Measurements from ENCODE around the gene PTPRG.

The PTPRG gene

DNA sequence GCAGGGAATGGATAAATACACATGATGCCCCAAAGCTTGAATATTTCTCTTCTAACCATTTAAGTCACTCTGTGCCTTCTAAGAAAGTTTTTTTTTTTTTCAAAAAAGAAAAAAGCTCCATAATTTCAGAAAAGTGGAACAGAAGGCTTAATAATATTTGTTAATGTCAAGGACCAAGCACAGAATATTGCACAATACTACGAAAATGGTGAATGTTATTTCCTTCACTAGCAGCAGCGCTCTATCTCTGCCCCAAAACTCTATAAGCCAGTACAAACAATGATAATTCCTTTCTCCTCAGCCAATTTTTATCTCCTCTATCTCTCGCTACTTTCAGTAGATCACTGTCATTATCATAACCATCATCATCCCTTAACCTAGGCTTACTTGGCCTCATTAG lies 739.2 kb downstream of the PTPRG start:
- no peak overlapping the region for H4K91ac ChIP-seq (ENCODE audit: low read depth, low read length)
- no peaks in the 10 kb centered on the region for H3K9me3 ChIP-seq (ENCODE audit: insufficient read depth, low read depth, low read length)
- no peak overlapping the region for H3K18ac ChIP-seq (ENCODE audit: low read length)
- no peak for DNase-seq
- H2AK5ac ChIP-seq (ENCODE audit: low read length): no peak overlapping the region
- H3K36me3 ChIP-seq (ENCODE audit: control insufficient read depth in 1 of 2, insufficient read depth in 2 of 2, low read length in 2 of 2): no peaks in the 10 kb centered on the region
- H3K23ac ChIP-seq (ENCODE audit: low read length): no peak overlapping the region
- H3K9ac ChIP-seq (ENCODE audit: low read length): no peak overlapping the region
- 100% methylated on average over 1 of the region's 3 CpGs for WGBS (ENCODE audit: extremely low coverage, insufficient coverage, insufficient read length)
- no peak overlapping the region for H2BK120ac ChIP-seq (ENCODE audit: insufficient read depth, low read length, poor library complexity)
- H4K12ac ChIP-seq (ENCODE audit: low read depth, low read length): no peak overlapping the region
- no peak overlapping the region for H2BK12ac ChIP-seq (ENCODE audit: low read length)
- H3K4me2 ChIP-seq (ENCODE audit: low read length): no peak overlapping the region
- H3K14ac ChIP-seq (ENCODE audit: low read length): no peak overlapping the region
- no peak overlapping the region for H4K8ac ChIP-seq (ENCODE audit: low read depth, low read length)
- H3K27me3 ChIP-seq (ENCODE audit: insufficient read depth, low read length): no peaks in the 10 kb centered on the region
- no peak overlapping the region for H3K4ac ChIP-seq (ENCODE audit: low read depth, low read length)
- no peak overlapping the region for H3K4me3 ChIP-seq (ENCODE audit: low read depth, low read length)
- H3K79me2 ChIP-seq (ENCODE audit: control insufficient read depth, insufficient read depth, low read length, poor library complexity): no peaks in the 10 kb centered on the region
- H3K4me1 ChIP-seq (ENCODE audit: control insufficient read depth in 1 of 2, insufficient read depth in 2 of 2, low read length in 2 of 2): no peaks in the 10 kb centered on the region
- no peak overlapping the region for H2BK5ac ChIP-seq (ENCODE audit: low read depth, low read length, poor library complexity)
- H2AFZ ChIP-seq (ENCODE audit: insufficient read depth, low read length, poor library complexity): no peak overlapping the region
- H3K79me1 ChIP-seq (ENCODE audit: low read length): no peaks in the 10 kb centered on the region
- H3K27ac ChIP-seq (ENCODE audit: low read depth, low read length): no peak overlapping the region

DNA sequence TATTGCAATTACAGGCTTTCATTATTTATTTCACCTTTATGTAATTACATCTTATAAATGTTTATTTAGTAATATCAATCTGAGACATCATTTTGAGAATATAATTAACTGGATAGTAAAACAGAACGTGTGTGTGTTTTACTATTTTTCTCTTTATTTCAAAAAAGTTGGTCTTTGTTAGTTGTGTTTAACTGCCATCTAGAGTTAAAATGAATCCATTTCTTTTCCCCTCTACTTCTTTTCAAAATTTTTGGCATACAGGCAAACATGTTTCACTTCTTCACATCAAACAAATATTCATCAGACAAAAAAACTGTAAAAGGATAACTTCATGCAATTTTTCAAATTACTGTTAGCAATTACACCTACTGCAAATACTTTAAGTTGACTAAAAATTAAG lies 750.8 kb downstream of the PTPRG start:
- H3K79me1 ChIP-seq (ENCODE audit: low read length): no peaks in the 10 kb centered on the region
- H4K8ac ChIP-seq (ENCODE audit: low read depth, low read length): no peak overlapping the region
- no peak overlapping the region for H3K4ac ChIP-seq (ENCODE audit: low read depth, low read length)
- no peaks in the 10 kb centered on the region for H3K79me2 ChIP-seq (ENCODE audit: control insufficient read depth, insufficient read depth, low read length, poor library complexity)
- H4K91ac ChIP-seq (ENCODE audit: low read depth, low read length): no peak overlapping the region
- H3K9ac ChIP-seq (ENCODE audit: low read length): no peak overlapping the region
- no peak overlapping the region for H4K12ac ChIP-seq (ENCODE audit: low read depth, low read length)
- no peak overlapping the region for H2AFZ ChIP-seq (ENCODE audit: insufficient read depth, low read length, poor library complexity)
- no peaks in the 10 kb centered on the region for H3K4me1 ChIP-seq (ENCODE audit: control insufficient read depth in 1 of 2, insufficient read depth in 2 of 2, low read length in 2 of 2)
- no peak overlapping the region for H2BK5ac ChIP-seq (ENCODE audit: low read depth, low read length, poor library complexity)
- DNase-seq: no peak
- WGBS (ENCODE audit: extremely low coverage, insufficient coverage, insufficient read length): no CpG with 5 or more reads among the region's 1 CpG
- H3K23ac ChIP-seq (ENCODE audit: low read length): no peak overlapping the region
- H3K14ac ChIP-seq (ENCODE audit: low read length): no peak overlapping the region
- no peak overlapping the region for H3K27ac ChIP-seq (ENCODE audit: low read depth, low read length)
- H2BK12ac ChIP-seq (ENCODE audit: low read length): no peak overlapping the region
- no peaks in the 10 kb centered on the region for H3K27me3 ChIP-seq (ENCODE audit: insufficient read depth, low read length)
- no peaks in the 10 kb centered on the region for H3K36me3 ChIP-seq (ENCODE audit: control insufficient read depth in 1 of 2, insufficient read depth in 2 of 2, low read length in 2 of 2)
- no peak overlapping the region for H3K18ac ChIP-seq (ENCODE audit: low read length)
- H3K4me2 ChIP-seq (ENCODE audit: low read length): no peak overlapping the region
- no peak overlapping the region for H2AK5ac ChIP-seq (ENCODE audit: low read length)
- H3K4me3 ChIP-seq (ENCODE audit: low read depth, low read length): no peak overlapping the region
- no peak overlapping the region for H2BK120ac ChIP-seq (ENCODE audit: insufficient read depth, low read length, poor library complexity)
- no peaks in the 10 kb centered on the region for H3K9me3 ChIP-seq (ENCODE audit: insufficient read depth, low read depth, low read length)

DNA sequence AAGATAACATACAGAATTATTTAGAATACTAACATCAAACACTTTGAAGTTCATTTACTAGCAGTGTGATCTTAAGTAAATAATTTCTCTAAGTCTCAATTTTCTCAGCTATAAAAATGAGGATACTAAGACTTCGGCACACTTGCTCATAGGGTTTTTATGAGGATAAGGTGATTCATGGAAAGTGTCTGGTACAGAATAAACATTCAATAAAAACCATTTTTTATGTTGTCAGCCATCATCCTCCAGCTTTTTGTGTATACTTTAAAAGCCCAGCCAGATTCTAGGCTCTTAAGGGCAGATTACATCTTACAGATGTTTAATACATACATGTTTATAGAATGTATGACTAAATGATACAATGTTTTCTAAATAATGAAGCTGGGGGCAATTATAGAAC lies 755.2 kb downstream of the PTPRG start:
- Histone ChIP-seq H4K8ac (ENCODE audit: low read depth, low read length) (no peak overlapping the region), H2AK5ac (ENCODE audit: low read length) (no peak overlapping the region), H3K9ac (ENCODE audit: low read length) (no peak overlapping the region), H3K9me3 (ENCODE audit: insufficient read depth, low read depth, low read length) (no peaks in the 10 kb centered on the region), H4K91ac (ENCODE audit: low read depth, low read length) (no peak overlapping the region), H2BK5ac (ENCODE audit: low read depth, low read length, poor library complexity) (no peak overlapping the region), H3K79me2 (ENCODE audit: control insufficient read depth, insufficient read depth, low read length, poor library complexity) (no peaks in the 10 kb centered on the region), H3K4me2 (ENCODE audit: low read length) (no peak overlapping the region), H3K14ac (ENCODE audit: low read length) (no peak overlapping the region), H4K12ac (ENCODE audit: low read depth, low read length) (no peak overlapping the region), H3K27me3 (ENCODE audit: insufficient read depth, low read length) (no peaks in the 10 kb centered on the region), H2BK120ac (ENCODE audit: insufficient read depth, low read length, poor library complexity) (no peak overlapping the region), H3K4me1 (ENCODE audit: control insufficient read depth in 1 of 2, insufficient read depth in 2 of 2, low read length in 2 of 2) (peaks cover 0 to 4% of the 10 kb centered on the region in 2 experiments), H3K18ac (ENCODE audit: low read length) (no peak overlapping the region), H3K36me3 (ENCODE audit: control insufficient read depth in 1 of 2, insufficient read depth in 2 of 2, low read length in 2 of 2) (no peaks in the 10 kb centered on the region), H3K27ac (ENCODE audit: low read depth, low read length) (no peak overlapping the region), H3K4ac (ENCODE audit: low read depth, low read length) (no peak overlapping the region), H3K4me3 (ENCODE audit: low read depth, low read length) (no peak overlapping the region), H3K23ac (ENCODE audit: low read length) (no peak overlapping the region), H2BK12ac (ENCODE audit: low read length) (no peak overlapping the region), H2AFZ (ENCODE audit: insufficient read depth, low read length, poor library complexity) (no peak overlapping the region), H3K79me1 (ENCODE audit: low read length) (peaks cover 2% of the 10 kb centered on the region)
- no CpG with 5 or more reads among the region's 1 CpG for WGBS (ENCODE audit: extremely low coverage, insufficient coverage, insufficient read length)
- DNase-seq: no peak

DNA sequence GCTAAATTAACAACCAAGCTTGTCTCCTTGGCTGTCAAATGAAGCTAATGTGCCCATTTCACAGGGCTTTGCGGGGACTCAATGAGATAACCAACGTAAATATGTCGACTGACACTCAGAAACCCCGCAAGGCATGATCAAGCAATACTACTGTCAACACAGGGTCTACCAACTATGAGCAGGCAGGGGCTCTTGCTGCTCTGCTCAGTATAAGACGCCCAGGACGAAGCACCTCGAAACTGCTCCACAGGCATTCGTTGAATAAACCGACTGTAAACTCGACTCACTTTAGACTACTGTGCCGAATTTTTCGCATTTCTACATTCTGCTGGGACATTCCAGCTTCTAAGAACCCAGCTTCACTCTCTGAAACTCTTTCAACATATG lies 757.0 kb downstream of the PTPRG start:
- Histone ChIP-seq H3K4me2 (ENCODE audit: low read length) (peak overlapping the region; percentile 87), H2BK120ac (ENCODE audit: insufficient read depth, low read length, poor library complexity) (no peak overlapping the region), H3K36me3 (ENCODE audit: control insufficient read depth in 1 of 2, insufficient read depth in 2 of 2, low read length in 2 of 2) (no peaks in the 10 kb centered on the region), H3K4ac (ENCODE audit: low read depth, low read length) (no peak overlapping the region), H3K18ac (ENCODE audit: low read length) (no peak overlapping the region), H3K27ac (ENCODE audit: low read depth, low read length) (no peak overlapping the region), H3K23ac (ENCODE audit: low read length) (no peak overlapping the region), H3K9me3 (ENCODE audit: insufficient read depth, low read depth, low read length) (no peaks in the 10 kb centered on the region), H3K79me2 (ENCODE audit: control insufficient read depth, insufficient read depth, low read length, poor library complexity) (no peaks in the 10 kb centered on the region), H4K8ac (ENCODE audit: low read depth, low read length) (peak overlapping the region; percentile 90), H2BK12ac (ENCODE audit: low read length) (no peak overlapping the region), H3K9ac (ENCODE audit: low read length) (peak overlapping the region; percentile 8), H3K4me1 (ENCODE audit: control insufficient read depth in 1 of 2, insufficient read depth in 2 of 2, low read length in 2 of 2) (peaks cover 0 to 4% of the 10 kb centered on the region in 2 experiments), H3K79me1 (ENCODE audit: low read length) (peaks cover 2% of the 10 kb centered on the region), H2BK5ac (ENCODE audit: low read depth, low read length, poor library complexity) (no peak overlapping the region), H4K91ac (ENCODE audit: low read depth, low read length) (no peak overlapping the region), H3K4me3 (ENCODE audit: low read depth, low read length) (peak overlapping the region; percentile 76), H3K27me3 (ENCODE audit: insufficient read depth, low read length) (no peaks in the 10 kb centered on the region), H4K12ac (ENCODE audit: low read depth, low read length) (peak overlapping the region; percentile 44), H3K14ac (ENCODE audit: low read length) (no peak overlapping the region), H2AFZ (ENCODE audit: insufficient read depth, low read length, poor library complexity) (peak overlapping the region; percentile 91), H2AK5ac (ENCODE audit: low read length) (no peak overlapping the region)
- WGBS (ENCODE audit: extremely low coverage, insufficient coverage, insufficient read length): no CpG with 5 or more reads among the region's 12 CpGs
- DNase-seq: peak in 1 of 2 donors; percentile 74
